Loucy (cell line): Measurements from ENCODE around the gene GUCY1A2.

ENCODE experiments used
- H2AFZ ChIP-seq: fragments of 200-600 bp; sonication (generic); 2 replicates; pipeline ENCODE4 v1.6.0; 2016; ENCODE audit warnings: antibody characterized with exemption, mild to moderate bottlenecking, low read length, moderate library complexity
- H3F3A ChIP-seq: fragments of 200-600 bp; 2 replicates; pipeline ENCODE4 v1.6.0; 2016; ENCODE audit warnings: antibody characterized with exemption, low read depth, mild to moderate bottlenecking
- H3K27me3 ChIP-seq: fragments of 200-600 bp; sonication (generic); 2 replicates; pipeline ENCODE4 v1.6.1; 2014; ENCODE audit warnings: low read length, mild to moderate bottlenecking; ENCODE audit not compliant: insufficient read depth, poor library complexity, severe bottlenecking
- H3K36me3 ChIP-seq: fragments of 200-600 bp; sonication (generic); 2 replicates; pipeline ENCODE4 v1.6.1; 2016; ENCODE audit warnings: low read length; ENCODE audit not compliant: insufficient read depth
- H3K4me1 ChIP-seq: fragments of 200-600 bp; sonication (generic); 2 replicates; pipeline ENCODE4 v1.5.1; 2014; ENCODE audit warnings: low read length, mild to moderate bottlenecking; ENCODE audit not compliant: insufficient read depth, poor library complexity, severe bottlenecking
- H3K4me2 ChIP-seq: fragments of 200-600 bp; sonication (generic); 2 replicates; pipeline ENCODE4 v1.6.0; 2014; ENCODE audit warnings: antibody characterized with exemption, low read length, low read depth, mild to moderate bottlenecking; ENCODE audit not compliant: poor library complexity, severe bottlenecking
- H3K4me3 ChIP-seq: fragments of 200-600 bp; sonication (generic); 2 replicates; pipeline ENCODE4 v1.5.1; 2014; ENCODE audit warnings: low read length, mild to moderate bottlenecking, mixed read lengths; ENCODE audit not compliant: poor library complexity, severe bottlenecking
- H3K79me2 ChIP-seq: fragments of 200-600 bp; sonication (generic); 2 replicates; pipeline ENCODE4 v1.6.1; 2014; ENCODE audit warnings: low read length; ENCODE audit not compliant: insufficient read depth
- H3K9ac ChIP-seq: fragments of 200-600 bp; sonication (generic); 2 replicates; pipeline ENCODE4 v1.6.0; 2014; ENCODE audit warnings: mild to moderate bottlenecking, low read depth, low read length, moderate library complexity; ENCODE audit not compliant: poor library complexity, severe bottlenecking
- H3K9me2 ChIP-seq: fragments of 200-600 bp; sonication (generic); replicated peaks from 2 replicates; pipeline ENCODE4 v1.6.1; 2016; ENCODE audit warnings: low read depth, low read length, mixed read lengths
- H3K9me3 ChIP-seq: fragments of 200-600 bp; sonication (generic); 2 replicates; pipeline ENCODE4 v1.6.1; 2014; ENCODE audit warnings: mild to moderate bottlenecking, antibody characterized with exemption, low read length, low read depth; ENCODE audit not compliant: insufficient read depth
- H4K20me1 ChIP-seq: fragments of 200-600 bp; sonication (generic); 2 replicates; pipeline ENCODE4 v1.6.0; 2014; ENCODE audit warnings: antibody characterized with exemption, low read length, mild to moderate bottlenecking; ENCODE audit not compliant: insufficient read depth, poor library complexity, severe bottlenecking
- CTCF ChIP-seq: fragments of 200-600 bp; sonication (generic); conservative IDR thresholded peaks from 2 replicates; pipeline ENCODE4 v1.5.1; 2014; ENCODE audit warnings: mild to moderate bottlenecking, antibody characterized with exemption, low read length
- EZH2phosphoT487 ChIP-seq: fragments of 200-600 bp; IDR thresholded peaks from 2 replicates; pipeline ENCODE4 v1.6.1; 2018; ENCODE audit warnings: antibody characterized with exemption, mild to moderate bottlenecking, moderate library complexity, borderline replicate concordance

The GUCY1A2 gene

GRCh38 chr11:106962995-106963394 lies 55.3 kb downstream of the GUCY1A2 start:
- no peaks in the 10 kb centered on the region for H3K79me2 ChIP-seq
- H3K27me3 ChIP-seq: no peaks in the 10 kb centered on the region
- no peak overlapping the region for H3K4me3 ChIP-seq
- H3K9me2 ChIP-seq: no peaks in the 10 kb centered on the region
- H2AFZ ChIP-seq: no peak overlapping the region
- TF ChIP-seq EZH2phosphoT487: no peak
- no peak for TF ChIP-seq CTCF
- H4K20me1 ChIP-seq: no peaks in the 10 kb centered on the region
- H3K4me1 ChIP-seq: no peaks in the 10 kb centered on the region
- no peaks in the 10 kb centered on the region for H3F3A ChIP-seq
- H3K9me3 ChIP-seq: no peaks in the 10 kb centered on the region
- no peak overlapping the region for H3K9ac ChIP-seq
- H3K4me2 ChIP-seq: no peak overlapping the region
- H3K36me3 ChIP-seq: no peaks in the 10 kb centered on the region

GRCh38 chr11:106961518-106961917 lies 56.8 kb downstream of the GUCY1A2 start:
- TF ChIP-seq EZH2phosphoT487 (no peak), CTCF (no peak)
- no peak overlapping the region for H3K4me2 ChIP-seq
- H3K27me3 ChIP-seq: no peaks in the 10 kb centered on the region
- H3K9me3 ChIP-seq: no peaks in the 10 kb centered on the region
- no peak overlapping the region for H2AFZ ChIP-seq
- H3K9me2 ChIP-seq: no peaks in the 10 kb centered on the region
- H3F3A ChIP-seq: no peaks in the 10 kb centered on the region
- H3K36me3 ChIP-seq: no peaks in the 10 kb centered on the region
- no peak overlapping the region for H3K9ac ChIP-seq
- H3K79me2 ChIP-seq: no peaks in the 10 kb centered on the region
- no peak overlapping the region for H3K4me3 ChIP-seq
- H4K20me1 ChIP-seq: no peaks in the 10 kb centered on the region
- H3K4me1 ChIP-seq: no peaks in the 10 kb centered on the region

- H3K9me3 ChIP-seq: no peaks in the 10 kb centered on the region
- no peak for TF ChIP-seq CTCF
- TF ChIP-seq EZH2phosphoT487: no peak
- H3K79me2 ChIP-seq: no peaks in the 10 kb centered on the region
- no peaks in the 10 kb centered on the region for H3K36me3 ChIP-seq
- H3K4me3 ChIP-seq: no peak overlapping the region
- H3K27me3 ChIP-seq: no peaks in the 10 kb centered on the region
- H2AFZ ChIP-seq: no peak overlapping the region
- no peaks in the 10 kb centered on the region for H4K20me1 ChIP-seq
- H3K4me1 ChIP-seq: no peaks in the 10 kb centered on the region
- no peak overlapping the region for H3K9ac ChIP-seq
- no peak overlapping the region for H3K4me2 ChIP-seq
- no peaks in the 10 kb centered on the region for H3K9me2 ChIP-seq
- no peaks in the 10 kb centered on the region for H3F3A ChIP-seq
Observed at GRCh38 chr11:106961048-106961447, 57.2 kb downstream of the GUCY1A2 start.
